CD4-positive, alpha-beta T cell treated with Interleukin-21 for 1 hour (primary cell): ENCODE data around the gene CHRDL2.

Experiments used
- DNase-seq: peaks from one replicate; pipeline ENCODE4 v3.0.0-alpha.2; 2020

CHRDL2 gene

GRCh38 chr11:74709175-74709574 lies 22.1 kb downstream of the CHRDL2 start:
- DNase-seq: no peak

GRCh38 chr11:74707602-74708510 lies 23.4 kb downstream of the CHRDL2 start:
- no peak for DNase-seq

- no peak for DNase-seq
These were observed 24.0 kb downstream of the CHRDL2 start for GRCh38 chr11:74707182-74707581.

DNA sequence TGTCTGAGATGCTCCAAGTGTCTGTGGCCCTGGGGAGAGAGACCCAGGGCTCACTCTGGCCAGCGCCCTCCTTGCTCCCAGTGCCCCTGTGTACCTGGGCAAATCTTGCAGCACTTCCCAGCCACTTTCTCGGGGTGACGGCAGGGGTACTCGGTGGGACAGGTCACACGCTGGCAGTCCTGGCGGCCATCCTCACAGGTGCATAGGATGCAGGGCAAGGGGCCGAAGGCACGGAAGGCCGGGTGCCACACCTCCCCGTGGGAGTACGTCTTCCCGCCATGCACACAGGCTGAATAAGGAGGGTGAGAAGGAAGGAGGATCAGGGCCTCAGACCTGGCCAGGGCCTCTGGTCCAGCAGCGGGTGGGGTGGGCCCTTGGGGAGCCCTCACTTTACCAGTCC lies 28.0 kb downstream of the CHRDL2 start:
- DNase-seq: no peak

GRCh38 chr11:74702383-74703007 lies 28.7 kb downstream of the CHRDL2 start:
- DNase-seq: peak; percentile 58

- DNase-seq: no peak
These were observed 29.9 kb downstream of the CHRDL2 start for GRCh38 chr11:74701351-74701750.

DNA sequence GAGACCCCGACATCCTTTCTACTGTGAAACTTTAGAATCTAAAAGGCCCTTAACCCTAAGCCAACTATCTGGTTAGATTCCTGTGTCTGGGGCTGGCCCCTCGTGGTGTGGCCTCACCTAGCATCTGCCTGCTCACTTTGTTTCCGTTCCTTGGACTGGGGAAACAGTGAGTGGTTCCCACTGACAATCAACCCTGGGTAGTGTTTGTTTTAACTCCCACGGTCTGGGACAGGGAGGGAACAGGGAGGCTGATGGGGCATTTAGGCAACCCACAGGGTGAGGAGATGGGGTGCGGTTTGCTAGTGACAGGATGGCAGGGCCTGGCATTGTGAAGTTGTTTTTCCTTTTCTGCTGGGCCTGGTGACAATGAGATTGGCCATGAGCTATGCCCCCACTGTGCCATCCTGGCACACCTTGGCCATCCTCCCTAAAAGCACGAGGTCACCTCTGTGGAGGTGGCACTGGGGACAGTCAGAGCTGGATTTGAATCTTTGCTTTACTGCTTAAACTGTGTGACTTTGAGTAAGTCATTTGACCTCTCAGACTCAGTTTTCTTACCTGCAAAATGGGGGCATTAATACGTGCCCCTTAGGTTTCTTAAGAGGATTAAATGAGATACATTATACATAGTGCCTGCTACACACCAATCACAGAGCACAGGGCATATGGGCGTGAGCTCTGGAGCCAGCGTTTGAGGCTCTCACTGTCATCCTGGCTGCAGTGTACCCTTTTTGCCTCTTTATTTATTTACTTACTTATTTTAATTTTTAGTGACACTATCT lies 31.4 kb downstream of the CHRDL2 start:
- no peak for DNase-seq

DNA sequence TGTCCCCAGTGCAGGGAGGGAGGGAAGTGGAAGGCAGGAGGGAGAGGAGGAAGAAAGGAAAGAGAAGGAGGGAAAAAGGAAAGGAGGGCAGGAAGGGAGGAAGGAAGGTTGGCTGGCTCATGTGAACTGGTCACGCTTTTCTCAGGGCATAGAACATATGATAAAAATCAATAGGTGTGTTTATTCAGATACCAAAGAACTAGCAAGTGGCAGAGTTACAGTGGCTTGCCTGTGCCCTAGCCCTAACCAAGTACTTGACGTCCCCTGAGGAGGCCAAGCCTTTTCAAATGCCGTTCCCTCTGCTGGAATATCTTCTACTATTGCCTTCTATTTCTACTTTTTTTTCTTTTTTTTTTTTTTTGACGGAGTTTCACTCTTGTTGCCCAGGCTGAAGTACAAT lies 33.5 kb downstream of the CHRDL2 start:
- no peak for DNase-seq

- no peak for DNase-seq
These were observed 34.1 kb downstream of the CHRDL2 start for GRCh38 chr11:74696939-74697675.

DNA sequence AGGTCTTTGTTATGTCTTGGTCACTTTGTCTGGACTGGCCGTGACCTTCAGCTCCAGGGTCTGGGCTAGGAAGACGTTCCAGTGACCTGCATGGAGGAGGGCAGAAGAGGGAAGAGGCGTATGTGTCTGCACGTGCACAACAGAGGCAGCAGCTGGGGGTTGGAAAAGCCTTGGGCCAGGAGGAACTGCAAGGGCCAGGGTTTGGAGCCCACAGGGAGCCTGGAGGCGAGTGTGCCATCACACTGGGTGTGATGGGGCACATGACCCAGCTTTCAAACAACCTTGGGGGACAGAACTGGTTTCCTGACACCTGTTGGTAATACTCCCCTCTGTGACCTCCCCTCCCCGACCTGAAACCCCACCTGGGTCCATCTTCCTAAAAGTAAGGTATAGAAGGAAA lies 34.7 kb downstream of the CHRDL2 start:
- DNase-seq: no peak

- no peak for DNase-seq
These were observed 35.4 kb downstream of the CHRDL2 start for GRCh38 chr11:74695705-74696280.

DNA sequence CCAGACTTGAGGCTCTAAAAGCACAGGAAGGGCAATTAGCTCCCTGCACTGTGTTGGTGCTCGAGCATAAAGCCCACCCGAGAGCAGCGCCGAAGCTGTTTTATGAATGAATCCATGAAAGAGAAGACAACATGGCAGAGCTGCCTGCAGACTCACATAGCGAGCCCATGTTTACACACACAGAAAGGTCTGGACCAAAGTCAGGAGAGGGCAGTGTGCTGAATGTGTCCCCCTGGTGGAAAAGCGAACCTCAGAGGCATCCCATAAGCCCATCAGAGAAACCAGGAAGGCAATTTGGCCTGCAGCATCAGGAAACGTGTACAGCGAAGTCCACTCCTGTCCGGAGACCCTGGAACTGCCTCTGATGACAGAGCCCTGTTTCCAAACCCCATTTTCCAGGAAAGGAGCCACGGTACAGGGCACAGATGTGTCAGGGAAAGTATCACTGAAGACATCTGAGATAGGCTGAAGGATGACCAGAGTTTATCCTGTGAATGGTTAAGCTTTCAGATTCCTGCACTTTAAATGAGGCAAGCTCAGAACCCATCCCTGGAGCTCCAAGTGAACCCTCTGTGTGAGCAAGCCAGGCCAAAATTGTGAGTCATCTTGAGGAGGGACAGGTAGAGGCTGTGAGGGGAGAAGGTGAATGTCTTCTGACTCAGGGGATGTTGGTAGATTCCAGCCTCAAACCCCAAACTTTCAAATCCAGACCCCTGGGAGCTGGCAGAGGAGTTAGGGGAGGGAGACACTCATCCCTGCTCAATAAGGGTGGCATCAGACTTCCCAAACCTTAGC lies 36.9 kb downstream of the CHRDL2 start:
- DNase-seq: no peak

DNA sequence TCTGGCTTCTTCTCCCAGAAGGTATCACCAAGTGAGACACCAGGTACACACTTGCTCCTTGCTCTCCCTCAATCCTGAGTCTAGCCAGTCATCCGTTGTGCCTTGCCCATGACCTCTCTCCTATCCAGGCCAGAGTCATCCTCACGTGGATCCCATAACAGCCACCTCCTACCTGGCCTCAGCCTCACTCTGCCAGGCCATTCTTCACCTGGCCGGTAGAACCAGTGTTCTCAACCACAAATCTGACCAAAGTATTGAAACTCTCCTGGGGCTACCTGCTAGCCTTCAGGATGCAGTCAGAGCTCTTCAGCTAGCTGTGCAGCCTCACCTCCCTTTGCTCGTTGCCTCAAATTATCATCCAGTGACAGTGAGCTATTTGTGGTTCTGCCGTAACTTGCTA lies 37.7 kb downstream of the CHRDL2 start:
- DNase-seq: no peak

- no peak for DNase-seq
These were observed 39.5 kb downstream of the CHRDL2 start for GRCh38 chr11:74691755-74692154.

- DNase-seq: no peak
These were observed 41.6 kb downstream of the CHRDL2 start for GRCh38 chr11:74689666-74690065.

- no peak for DNase-seq
These were observed 43.8 kb downstream of the CHRDL2 start for GRCh38 chr11:74687237-74688023.

- DNase-seq: no peak
These were observed 44.4 kb downstream of the CHRDL2 start for GRCh38 chr11:74686792-74687191.

- DNase-seq: peak; percentile 8
These were observed 45.3 kb downstream of the CHRDL2 start for GRCh38 chr11:74685905-74686304.

DNA sequence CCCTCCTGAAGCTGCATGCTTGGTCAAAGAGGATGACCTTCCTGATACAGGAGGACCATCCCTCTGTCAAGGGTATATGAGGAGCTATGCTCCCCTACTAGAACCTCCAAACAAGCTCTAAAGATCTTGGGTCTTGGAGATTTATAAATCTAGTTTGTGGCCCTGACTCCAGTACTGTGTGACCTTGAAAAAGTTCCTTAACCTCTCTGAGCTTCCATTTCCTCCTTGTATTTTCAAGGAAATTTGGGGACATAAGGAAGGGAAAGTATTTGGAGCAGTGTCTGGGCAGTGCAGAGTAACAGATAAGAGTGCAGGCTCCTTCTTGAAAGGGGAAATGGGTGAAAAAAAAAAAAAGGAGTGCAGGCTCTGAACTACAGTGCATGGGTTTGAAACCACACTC lies 45.9 kb downstream of the CHRDL2 start:
- no peak for DNase-seq

- DNase-seq: no peak
These were observed 46.6 kb downstream of the CHRDL2 start for GRCh38 chr11:74684661-74685060.
